Psoas muscle (tissue), 8 donors: ENCODE results near the gene SLC4A3. TPM values are rescaled to one million over a fixed set of nuclear protein-coding genes. Genes with fewer than 3 reads are reported as not detected.
A peak's percentile ranks its signal among the peaks of the same experiment; 100 is the strongest.

Experiments
- ATAC-seq, 4 donors: fragments of 200-7000 bp; cut with Tn5 transposase; one replicate each; pipeline ENCODE4 v1.9.1; 2020; ENCODE audit warnings: moderate library complexity in 3 of 4, mild to moderate bottlenecking in 2 of 4
- DNase-seq, 2 donors: peaks; one replicate each; pipeline ENCODE4 v3.0.0-alpha.2; 2020
- H3K27ac ChIP-seq: fragments of 200-600 bp; one replicate; pipeline ENCODE4 v1.8.0; 2022
- H3K27me3 ChIP-seq, 3 donors: fragments of 200-600 bp in 1 of 3; one replicate each; pipeline versions ENCODE4 v1.6.1 to v1.8.0; 2013 to 2022; ENCODE audit warnings: low read length in 2 of 3, mild to moderate bottlenecking in 2 of 3, moderate library complexity in 1 of 3; ENCODE audit not compliant: insufficient read depth in 3 of 3
- H3K36me3 ChIP-seq, 2 donors: fragments of 200-600 bp in 1 of 2; one replicate each; pipeline versions ENCODE4 v1.6.1 to v1.8.0; 2013 to 2022; ENCODE audit warnings: low read depth in 1 of 2, mild to moderate bottlenecking in 1 of 2, moderate library complexity in 1 of 2; ENCODE audit not compliant: insufficient read depth in 1 of 2
- H3K4me1 ChIP-seq: fragments of 200-600 bp; one replicate; pipeline ENCODE4 v1.8.0; 2022
- H3K4me3 ChIP-seq: fragments of 200-600 bp; one replicate; pipeline ENCODE4 v1.8.0; 2022; ENCODE audit warnings: mild to moderate bottlenecking
- H3K9me3 ChIP-seq: fragments of 200-600 bp; one replicate; pipeline ENCODE4 v1.8.0; 2022
- WGBS, 3 donors: extraction: QIAGEN DNeasy Blood & Tissue Kit; methylation state at CpG; one replicate each; pipeline versions ENCODE4 v1.1.6 to v1.1.7; 2013; 5-methylcytosine and 5-hydroxymethylcytosine counted together
- intact Hi-C, 2 donors: fragments of 100-400 bp; cut with DNase I; formaldehyde crosslinking; loops; one replicate each; pipeline versions ENCODE4 v1.11.0 to v1.14.2; 2022
- polyA plus RNA-seq, 3 donors: library from polyadenylated mRNA; stranded (reverse); fragments of 200-250 nt; gene quantifications; one replicate each; pipeline ENCODE4 v1.2.3, GENCODE V29; 2013
- total RNA-seq, 4 donors: library from RNA; stranded (reverse); fragmentation: NEBNext Ultra II Directional in 2 of 4; extraction: Animal tissue kit (Norgen Biotek cat#: 25700) in 2 of 4; gene quantifications; one replicate each; pipeline versions ENCODE4 v1.2.1 to v1.2.4, GENCODE V29; 2021 to 2023
- TF ChIP-seq, protein P1 (sequence below): fragments of 200-600 bp; IDR thresholded peaks from one replicate; pipeline ENCODE4 v1.8.0; 2022; ENCODE audit warnings: antibody characterized with exemption
- donor health status: healthy with polysubstance abuse.
- donor health status: DM: no; HTN: no; CAD: no; lungs with moderate emphysema.
- donor health status: Bipolar disorder and iron deficiency.
- donor health status: healthy.
- donor health status: DM: yes; HTN: yes; CAD: no.
- donor health status: DM: no; HTN: no; CAD: no.
- donor health status: DM: no; HTN: no; CAD: no.
- donor health status: DM: yes; HTN: yes; CAD: no.

SLC4A3 gene
- total and polyA plus RNA-seq, 7 donors: 0.40 to 1.4 (median 0.60) TPM

DNA sequence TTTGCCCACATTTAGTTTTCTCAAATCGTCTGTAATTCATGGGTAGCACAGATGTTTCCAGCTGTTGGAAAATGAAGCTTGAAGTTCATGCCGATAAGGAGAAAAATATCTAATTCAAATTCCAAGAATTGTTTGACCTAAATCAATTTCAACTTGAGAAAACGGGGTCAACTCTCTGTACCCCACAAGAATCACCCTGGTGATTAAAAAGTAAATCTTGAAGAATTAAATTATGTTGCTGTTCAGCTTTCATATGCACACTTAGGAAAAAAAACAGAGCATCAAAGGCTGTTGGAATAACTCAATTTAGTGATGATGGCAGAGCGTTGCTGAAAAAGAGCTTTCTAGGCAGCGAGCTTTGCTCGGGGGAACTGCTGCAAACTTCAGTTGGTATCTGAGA, 43.0 kb downstream of the SLC4A3 start:
- Histone ChIP-seq H3K9me3 (no peaks in the 10 kb centered on the region), H3K36me3 (no peaks in the 10 kb centered on the region), H3K27me3 (no peaks in the 10 kb centered on the region), H3K27ac (no peak overlapping the region), H3K4me1 (peaks cover 1% of the 10 kb centered on the region), H3K4me3 (no peak overlapping the region)
- intact Hi-C loops: no loop called here
- TF ChIP-seq, protein P1, sequence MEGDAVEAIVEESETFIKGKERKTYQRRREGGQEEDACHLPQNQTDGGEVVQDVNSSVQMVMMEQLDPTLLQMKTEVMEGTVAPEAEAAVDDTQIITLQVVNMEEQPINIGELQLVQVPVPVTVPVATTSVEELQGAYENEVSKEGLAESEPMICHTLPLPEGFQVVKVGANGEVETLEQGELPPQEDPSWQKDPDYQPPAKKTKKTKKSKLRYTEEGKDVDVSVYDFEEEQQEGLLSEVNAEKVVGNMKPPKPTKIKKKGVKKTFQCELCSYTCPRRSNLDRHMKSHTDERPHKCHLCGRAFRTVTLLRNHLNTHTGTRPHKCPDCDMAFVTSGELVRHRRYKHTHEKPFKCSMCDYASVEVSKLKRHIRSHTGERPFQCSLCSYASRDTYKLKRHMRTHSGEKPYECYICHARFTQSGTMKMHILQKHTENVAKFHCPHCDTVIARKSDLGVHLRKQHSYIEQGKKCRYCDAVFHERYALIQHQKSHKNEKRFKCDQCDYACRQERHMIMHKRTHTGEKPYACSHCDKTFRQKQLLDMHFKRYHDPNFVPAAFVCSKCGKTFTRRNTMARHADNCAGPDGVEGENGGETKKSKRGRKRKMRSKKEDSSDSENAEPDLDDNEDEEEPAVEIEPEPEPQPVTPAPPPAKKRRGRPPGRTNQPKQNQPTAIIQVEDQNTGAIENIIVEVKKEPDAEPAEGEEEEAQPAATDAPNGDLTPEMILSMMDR: no peak
- ATAC-seq (no peak), DNase-seq (no peak)
- 56 to 62% (median 60%) methylated on average over 6 of the region's 6 CpGs for WGBS, 3 donors

DNA sequence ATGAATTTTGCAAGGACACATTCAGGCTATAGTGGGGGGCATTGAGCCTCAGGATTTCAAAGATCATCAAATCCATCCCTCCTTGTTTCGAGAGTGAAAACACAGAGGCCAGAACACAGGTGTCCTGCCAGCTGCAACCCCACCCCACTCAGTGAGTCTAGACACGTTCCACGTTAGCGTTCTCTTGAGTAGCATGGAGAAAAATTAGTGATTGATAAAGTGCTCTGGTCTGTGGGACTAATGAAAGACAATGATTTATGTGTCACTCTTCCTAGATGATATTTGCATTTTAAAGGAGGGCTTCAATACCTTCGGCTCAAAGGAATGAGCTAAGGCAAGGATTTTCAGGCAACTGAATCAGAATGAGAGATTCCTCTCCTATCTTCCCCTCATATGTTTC, 43.8 kb downstream of the SLC4A3 start:
- Histone ChIP-seq H3K4me3 (no peak overlapping the region), H3K27me3 (no peaks in the 10 kb centered on the region), H3K27ac (no peak overlapping the region), H3K4me1 (no peaks in the 10 kb centered on the region), H3K9me3 (no peaks in the 10 kb centered on the region), H3K36me3 (no peaks in the 10 kb centered on the region)
- WGBS, 3 donors: 69 to 79% (median 72%) methylated on average over 5 of the region's 5 CpGs
- intact Hi-C loops: no loop called here
- DNase-seq (no peak), ATAC-seq (no peak)
- TF ChIP-seq, protein P1: no peak

DNA sequence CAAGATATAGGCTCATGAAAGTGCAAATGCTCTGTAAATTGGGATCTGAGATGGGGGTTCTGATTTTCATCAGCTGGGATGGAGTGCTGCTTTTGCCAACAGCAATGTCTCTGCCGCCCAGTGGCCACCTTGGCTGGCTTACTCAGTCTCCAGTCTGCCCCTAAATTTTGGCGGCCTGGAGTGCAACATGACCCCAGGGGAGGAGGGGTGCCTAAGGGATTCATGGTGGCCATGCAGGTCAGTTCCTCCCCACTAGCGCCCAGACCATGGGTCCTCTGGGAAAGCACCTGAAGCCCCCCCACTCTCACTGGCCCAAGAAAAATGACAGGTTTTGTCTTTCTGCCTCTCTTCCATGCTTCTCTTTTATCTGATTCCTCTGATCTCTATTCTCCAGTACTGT, 45.0 kb downstream of the SLC4A3 start:
- Histone ChIP-seq H3K27me3 (no peaks in the 10 kb centered on the region), H3K4me3 (no peak overlapping the region), H3K27ac (no peak overlapping the region), H3K36me3 (no peaks in the 10 kb centered on the region), H3K9me3 (no peaks in the 10 kb centered on the region), H3K4me1 (no peaks in the 10 kb centered on the region)
- no peak for ATAC-seq
- intact Hi-C loops: no loop called here
- WGBS, 3 donors: 78 to 90% (median 78%) methylated on average over 3 of the region's 3 CpGs
- no peak for DNase-seq
- TF ChIP-seq, protein P1: no peak

DNA sequence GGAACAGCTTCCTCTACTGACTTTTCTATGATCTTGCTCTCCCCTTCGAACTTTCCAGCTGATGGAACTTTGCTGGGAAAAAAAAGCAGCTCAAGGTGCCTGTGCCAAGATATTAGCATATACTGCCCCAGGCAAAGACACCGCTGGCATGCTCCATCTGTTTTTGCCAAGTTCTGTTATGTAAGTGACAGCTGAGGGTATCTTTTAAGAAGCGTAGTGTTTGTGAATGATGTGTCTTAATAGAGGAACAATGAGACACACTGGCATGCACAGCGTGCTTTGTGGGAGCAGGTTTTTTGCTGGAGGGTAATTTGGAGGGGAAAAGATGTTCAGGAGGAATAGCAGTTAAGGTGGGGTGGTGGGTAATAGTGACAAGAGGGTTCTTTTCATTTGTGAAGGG, 47.8 kb downstream of the SLC4A3 start:
- no peak overlapping the region for H3K27ac ChIP-seq
- DNase-seq (no peak), ATAC-seq (peak; percentile 54 to 84 (median 67))
- TF ChIP-seq, protein P1: no peak
- intact Hi-C loops: no loop called here
- H3K36me3 ChIP-seq: no peaks in the 10 kb centered on the region
- H3K27me3 ChIP-seq: no peaks in the 10 kb centered on the region
- WGBS, 3 donors: 15 to 30% (median 26%) methylated on average over 4 of the region's 4 CpGs
- no peak overlapping the region for H3K4me3 ChIP-seq
- no peaks in the 10 kb centered on the region for H3K9me3 ChIP-seq
- H3K4me1 ChIP-seq: no peaks in the 10 kb centered on the region

DNA sequence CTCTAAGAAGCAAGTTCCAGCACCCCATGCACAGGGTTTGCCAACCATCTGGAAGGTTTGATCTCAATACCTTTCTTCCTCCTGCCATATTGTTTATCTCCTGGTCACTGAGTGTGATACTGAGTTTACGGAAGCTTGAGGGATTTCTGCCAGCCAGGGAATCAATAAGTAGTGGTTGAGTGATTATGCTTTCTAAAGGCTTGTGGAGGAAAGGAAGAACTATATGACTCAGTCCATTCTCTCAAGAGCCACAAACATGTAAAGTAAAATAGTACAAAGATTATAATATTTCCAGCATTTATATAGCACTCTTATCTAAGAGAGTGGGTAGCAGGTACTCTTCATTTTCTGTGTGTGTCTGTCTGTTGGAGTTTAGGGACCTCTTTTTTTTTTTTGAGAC, 49.2 kb downstream of the SLC4A3 start:
- H3K27ac ChIP-seq: no peak overlapping the region
- DNase-seq: no peak
- TF ChIP-seq, protein P1: no peak
- WGBS, 3 donors: 95 to 100% (median 100%) methylated on average over 1 of the region's 1 CpG
- no peaks in the 10 kb centered on the region for H3K9me3 ChIP-seq
- no peak for ATAC-seq
- no peak overlapping the region for H3K4me3 ChIP-seq
- intact Hi-C loops: no loop called here
- no peaks in the 10 kb centered on the region for H3K27me3 ChIP-seq
- no peaks in the 10 kb centered on the region for H3K4me1 ChIP-seq
- H3K36me3 ChIP-seq: no peaks in the 10 kb centered on the region
